ENCODE data around the gene ETHE1. TPM values are rescaled to one million over a fixed set of nuclear protein-coding genes. Genes with fewer than 3 reads are reported as not detected.

The ETHE1 gene
- total RNA-seq, 2 experiments from 2014 or later = 62.1 to 64.4 TPM

GRCh38 chr19:43479961-43480561 is 46.9 kb downstream of the ETHE1 start:
- H3K9me3 Mint-ChIP-seq = no peaks in the 10 kb centered on the region
- intact Hi-C loops (cut with micrococcal nuclease) = no loop called here
- CTCF ChIA-PET = interaction anchor here (0.6 to 1.1 kb wide), 6 partner anchors 17 to 1940 kb away, joined by 3 to 6 read pairs (median 3); no protein-coding TSS in a partner anchor
- DNase-seq = no peak
- H3K27ac Mint-ChIP-seq = no peak overlapping the region
- no peak overlapping the region for H3K4me3 Mint-ChIP-seq
- peaks cover 11% of the 10 kb centered on the region for H3K4me1 Mint-ChIP-seq (ENCODE audit: low read depth)
- peaks cover 16% of the 10 kb centered on the region for H3K36me3 Mint-ChIP-seq (ENCODE audit: low read depth)
- no peaks in the 10 kb centered on the region for H3K27me3 Mint-ChIP-seq (ENCODE audit: low read depth)

DNA sequence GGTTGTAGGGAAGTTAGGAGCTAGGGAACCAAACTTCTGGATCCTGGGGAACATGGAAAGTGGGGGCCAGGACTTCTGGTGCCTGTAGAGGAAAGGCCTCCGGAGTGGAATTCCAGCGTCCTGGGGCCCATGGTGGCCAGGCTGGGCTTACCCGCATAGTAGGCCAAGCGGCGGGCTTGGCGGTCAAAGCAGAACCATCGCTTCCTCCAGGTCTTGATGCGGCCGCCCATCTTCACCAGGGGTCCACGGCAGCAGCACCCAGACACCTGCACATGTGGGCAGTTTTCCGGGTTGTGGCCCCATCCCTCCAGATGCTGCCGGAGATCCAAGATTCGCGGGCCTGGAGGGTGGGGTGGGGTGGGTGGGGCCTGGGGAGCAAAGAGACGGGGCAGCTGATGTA is 47.8 kb downstream of the ETHE1 start:
- H3K27me3 Mint-ChIP-seq (ENCODE audit: low read depth) = no peaks in the 10 kb centered on the region
- DNase-seq = no peak
- H3K4me3 Mint-ChIP-seq = no peak overlapping the region
- peaks cover 15% of the 10 kb centered on the region for H3K4me1 Mint-ChIP-seq (ENCODE audit: low read depth)
- CTCF ChIA-PET = interaction anchor here (0.9 to 2.0 kb wide), 3 partner anchors 16 to 40 kb away, joined by 3 to 8 read pairs (median 6); no protein-coding TSS in a partner anchor
- H3K9me3 Mint-ChIP-seq = no peaks in the 10 kb centered on the region
- peaks cover 16% of the 10 kb centered on the region for H3K36me3 Mint-ChIP-seq (ENCODE audit: low read depth)
- intact Hi-C loops (cut with micrococcal nuclease) = no loop called here
- H3K27ac Mint-ChIP-seq = no peak overlapping the region

- Mint-ChIP-seq H3K4me3 (no peak overlapping the region), H3K27ac (no peak overlapping the region), H3K27me3 (ENCODE audit: low read depth) (no peaks in the 10 kb centered on the region), H3K36me3 (ENCODE audit: low read depth) (peaks cover 16% of the 10 kb centered on the region), H3K9me3 (no peaks in the 10 kb centered on the region), H3K4me1 (ENCODE audit: low read depth) (peaks cover 18% of the 10 kb centered on the region)
- CTCF ChIA-PET = interaction anchor here (2.0 kb wide), 1 partner anchor 41 kb away, joined by 8 read pairs; no protein-coding TSS in a partner anchor
- no peak for DNase-seq
- intact Hi-C loops (cut with micrococcal nuclease) = no loop called here
Observed at GRCh38 chr19:43478323-43478722, 48.7 kb downstream of the ETHE1 start.

DNA sequence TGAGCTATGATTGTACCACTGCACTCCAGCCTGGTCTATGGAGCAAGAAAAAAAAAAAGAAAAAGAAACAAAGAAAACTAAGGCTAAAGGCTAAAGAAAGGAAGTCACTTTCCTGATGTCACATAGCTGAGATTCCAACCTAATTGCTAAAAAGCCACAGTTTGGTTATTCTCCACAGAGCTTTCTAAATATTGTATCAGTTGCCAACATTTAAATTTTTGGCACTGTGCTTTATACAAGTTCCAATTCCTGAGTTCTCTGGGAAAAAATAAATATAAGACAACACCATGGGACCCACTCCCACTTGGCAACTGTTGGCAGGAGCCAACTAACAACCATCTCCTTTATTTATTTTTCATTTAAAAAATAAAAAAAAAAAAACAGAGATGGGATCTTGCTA is 50.4 kb downstream of the ETHE1 start:
- peaks cover 31% of the 10 kb centered on the region for H3K4me1 Mint-ChIP-seq (ENCODE audit: low read depth)
- H3K36me3 Mint-ChIP-seq (ENCODE audit: low read depth) = peaks cover 13% of the 10 kb centered on the region
- intact Hi-C loops (cut with micrococcal nuclease) = no loop called here
- H3K27me3 Mint-ChIP-seq (ENCODE audit: low read depth) = no peaks in the 10 kb centered on the region
- CTCF ChIA-PET = interaction anchor here (0.7 kb wide), 1 partner anchor 98 kb away, joined by 3 read pairs; no protein-coding TSS in a partner anchor
- H3K27ac Mint-ChIP-seq = no peak overlapping the region
- no peaks in the 10 kb centered on the region for H3K9me3 Mint-ChIP-seq
- H3K4me3 Mint-ChIP-seq = no peak overlapping the region
- no peak for DNase-seq

- intact Hi-C loops (cut with micrococcal nuclease) = loop anchor here (1.0 kb wide), 3 partner anchors 12 to 29 kb away; partner anchors contain the start of gene PHLDB3
Observed at GRCh38 chr19:43474986-43475705, 51.9 kb downstream of the ETHE1 start.

GRCh38 chr19:43474487-43474886 is 52.5 kb downstream of the ETHE1 start:
- no peak for DNase-seq
- Mint-ChIP-seq H3K4me1 (ENCODE audit: low read depth) (peaks cover 51% of the 10 kb centered on the region), H3K4me3 (no peak overlapping the region), H3K9me3 (no peaks in the 10 kb centered on the region), H3K27me3 (ENCODE audit: low read depth) (no peaks in the 10 kb centered on the region), H3K27ac (no peak overlapping the region), H3K36me3 (ENCODE audit: low read depth) (peaks cover 13% of the 10 kb centered on the region)
- intact Hi-C loops (cut with micrococcal nuclease) = no loop called here
- CTCF ChIA-PET = interaction anchor here (0.6 to 2.5 kb wide), 3 partner anchors 28 to 959 kb away, joined by 4 to 9 read pairs (median 6); no protein-coding TSS in a partner anchor

More at GRCh38 chr19:43474986-43475705, 51.9 kb downstream of the ETHE1 start:
- Mint-ChIP-seq H3K36me3 (ENCODE audit: low read depth) (peaks cover 13% of the 10 kb centered on the region), H3K27ac (peak overlapping the region; percentile 86), H3K27me3 (ENCODE audit: low read depth) (no peaks in the 10 kb centered on the region), H3K4me3 (peak overlapping the region; percentile 75), H3K9me3 (no peaks in the 10 kb centered on the region), H3K4me1 (ENCODE audit: low read depth) (peaks cover 46% of the 10 kb centered on the region)
- peak; percentile 97 for DNase-seq
- CTCF ChIA-PET = interaction anchor here (2.5 kb wide), 1 partner anchor 44 kb away, joined by 9 read pairs; no protein-coding TSS in a partner anchor

GRCh38 chr19:43471091-43471490 is 55.9 kb downstream of the ETHE1 start:
- peaks cover 74% of the 10 kb centered on the region for H3K4me1 Mint-ChIP-seq (ENCODE audit: low read depth)
- CTCF ChIA-PET = interaction anchor here (3.2 kb wide), 1 partner anchor 24 kb away, joined by 12 read pairs; no protein-coding TSS in a partner anchor
- peak overlapping the region; percentile 59 for H3K27ac Mint-ChIP-seq

GRCh38 chr19:43470288-43470687 is 56.7 kb downstream of the ETHE1 start:
- peak; percentile 80 for DNase-seq
- H3K4me1 Mint-ChIP-seq (ENCODE audit: low read depth) = peaks cover 67% of the 10 kb centered on the region
- peak overlapping the region; percentile 59 for H3K27ac Mint-ChIP-seq
- no peaks in the 10 kb centered on the region for H3K27me3 Mint-ChIP-seq (ENCODE audit: low read depth)
- CTCF ChIA-PET = interaction anchor here (0.9 to 3.2 kb wide), 3 partner anchors 23 to 49 kb away, joined by 3 to 12 read pairs (median 4); no protein-coding TSS in a partner anchor
- H3K9me3 Mint-ChIP-seq = no peaks in the 10 kb centered on the region
- H3K4me3 Mint-ChIP-seq = peak overlapping the region; percentile 17
- intact Hi-C loops (cut with micrococcal nuclease) = no loop called here
- H3K36me3 Mint-ChIP-seq (ENCODE audit: low read depth) = peaks cover under 1% of the 10 kb centered on the region

More at GRCh38 chr19:43471091-43471490, 55.9 kb downstream of the ETHE1 start:
- no peaks in the 10 kb centered on the region for H3K9me3 Mint-ChIP-seq
- intact Hi-C loops (cut with micrococcal nuclease) = no loop called here
- H3K27me3 Mint-ChIP-seq (ENCODE audit: low read depth) = no peaks in the 10 kb centered on the region
- H3K36me3 Mint-ChIP-seq (ENCODE audit: low read depth) = peaks cover 4% of the 10 kb centered on the region
- no peak overlapping the region for H3K4me3 Mint-ChIP-seq
- DNase-seq = no peak

GRCh38 chr19:43469160-43469480 is 57.9 kb downstream of the ETHE1 start:
- H3K27me3 Mint-ChIP-seq (ENCODE audit: low read depth) = no peaks in the 10 kb centered on the region
- H3K4me3 Mint-ChIP-seq = no peak overlapping the region
- intact Hi-C loops (cut with micrococcal nuclease) = loop anchor here (10.0 kb wide), 1 partner anchor 316 kb away; the partner anchor contains the start of gene KCNN4
- H3K4me1 Mint-ChIP-seq (ENCODE audit: low read depth) = peaks cover 65% of the 10 kb centered on the region
- DNase-seq = peak; percentile 20
- CTCF ChIA-PET = interaction anchor here (0.6 to 3.2 kb wide), 3 partner anchors 12 to 51 kb away, joined by 3 to 12 read pairs (median 4); no protein-coding TSS in a partner anchor
- no peaks in the 10 kb centered on the region for H3K36me3 Mint-ChIP-seq (ENCODE audit: low read depth)
- H3K9me3 Mint-ChIP-seq = no peaks in the 10 kb centered on the region
- peak overlapping the region; percentile 75 for H3K27ac Mint-ChIP-seq

DNA sequence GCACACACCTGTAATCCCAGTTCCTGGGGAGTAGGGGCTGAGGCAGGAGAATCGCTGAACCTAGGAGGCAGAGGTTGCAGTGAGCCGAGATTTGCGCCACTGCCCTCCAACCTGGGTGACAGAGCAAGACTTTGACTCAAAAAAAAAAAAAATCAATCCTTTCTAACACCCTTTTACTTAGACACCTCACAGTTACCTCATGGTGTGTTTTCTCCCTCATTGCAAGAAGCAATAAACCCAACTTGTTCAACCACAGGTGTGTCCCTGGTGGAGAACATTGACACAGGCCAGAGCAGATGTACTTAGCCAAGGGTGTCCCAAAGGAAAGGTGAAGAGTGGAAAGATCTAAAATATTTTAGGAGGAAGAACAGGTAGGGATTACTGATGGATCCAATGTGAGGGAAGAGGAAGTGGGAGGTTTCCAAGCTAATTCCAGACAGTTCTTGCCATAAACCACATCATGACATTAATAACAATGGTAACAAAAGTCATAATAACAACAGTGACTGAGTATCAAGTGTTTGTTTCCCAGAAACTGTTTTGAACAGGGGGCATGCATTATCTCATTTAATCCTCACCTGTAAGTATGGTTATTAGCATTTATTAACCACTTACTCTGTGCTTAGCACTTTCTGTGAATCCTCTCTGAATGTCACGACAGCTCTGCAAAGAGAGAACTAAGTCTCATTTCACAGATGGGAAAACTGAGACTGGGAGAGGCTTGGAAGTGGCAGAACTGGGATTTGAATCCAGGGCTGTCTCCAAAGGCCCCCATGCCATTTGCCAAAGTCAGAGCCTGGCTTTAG is 58.4 kb downstream of the ETHE1 start:
- no peaks in the 10 kb centered on the region for H3K9me3 Mint-ChIP-seq
- no peak overlapping the region for H3K4me3 Mint-ChIP-seq
- H3K27me3 Mint-ChIP-seq (ENCODE audit: low read depth) = no peaks in the 10 kb centered on the region
- intact Hi-C loops (cut with micrococcal nuclease) = loop anchor here (10.0 kb wide), 1 partner anchor 316 kb away; the partner anchor contains the start of gene KCNN4
- no peak for DNase-seq
- H3K36me3 Mint-ChIP-seq (ENCODE audit: low read depth) = no peaks in the 10 kb centered on the region
- CTCF ChIA-PET = interaction anchor here (0.6 to 3.2 kb wide), 4 partner anchors 12 to 51 kb away, joined by 3 to 12 read pairs (median 4); no protein-coding TSS in a partner anchor
- peaks cover 64% of the 10 kb centered on the region for H3K4me1 Mint-ChIP-seq (ENCODE audit: low read depth)
- peak overlapping the region; percentile 75 for H3K27ac Mint-ChIP-seq

GRCh38 chr19:43467730-43468129 is 59.3 kb downstream of the ETHE1 start:
- intact Hi-C loops (cut with micrococcal nuclease) = loop anchor here (10.0 kb wide), 1 partner anchor 317 kb away; the partner anchor contains the start of gene KCNN4

More at GRCh38 chr19:43467730-43468129, 59.3 kb downstream of the ETHE1 start:
- Mint-ChIP-seq H3K27ac (no peak overlapping the region), H3K4me3 (no peak overlapping the region), H3K36me3 (ENCODE audit: low read depth) (no peaks in the 10 kb centered on the region), H3K9me3 (no peaks in the 10 kb centered on the region), H3K4me1 (ENCODE audit: low read depth) (peaks cover 61% of the 10 kb centered on the region), H3K27me3 (ENCODE audit: low read depth) (no peaks in the 10 kb centered on the region)
- DNase-seq = no peak
- CTCF ChIA-PET = interaction anchor here (1.0 to 3.2 kb wide), 2 partner anchors 21 to 36 kb away, joined by 4 to 12 read pairs; no protein-coding TSS in a partner anchor

Data from activated naive CD4-positive, alpha-beta T cell treated with anti-CD3 and anti-CD28 coated beads for 36 hours (primary cell).